Stimulated activated CD8-positive, alpha-beta memory T cell treated with anti-CD3 and anti-CD28 coated beads, Interleukin-2, amount 100 ng/mL, for 48 hours (primary cell): Measurements from ENCODE around the gene SYCE1.

Experiments
- DNase-seq, 2 donors: peaks; one replicate each; pipeline ENCODE4 v3.0.0-alpha.2; 2020; ENCODE audit warnings: low read depth in 2 of 2

Gene SYCE1

DNA sequence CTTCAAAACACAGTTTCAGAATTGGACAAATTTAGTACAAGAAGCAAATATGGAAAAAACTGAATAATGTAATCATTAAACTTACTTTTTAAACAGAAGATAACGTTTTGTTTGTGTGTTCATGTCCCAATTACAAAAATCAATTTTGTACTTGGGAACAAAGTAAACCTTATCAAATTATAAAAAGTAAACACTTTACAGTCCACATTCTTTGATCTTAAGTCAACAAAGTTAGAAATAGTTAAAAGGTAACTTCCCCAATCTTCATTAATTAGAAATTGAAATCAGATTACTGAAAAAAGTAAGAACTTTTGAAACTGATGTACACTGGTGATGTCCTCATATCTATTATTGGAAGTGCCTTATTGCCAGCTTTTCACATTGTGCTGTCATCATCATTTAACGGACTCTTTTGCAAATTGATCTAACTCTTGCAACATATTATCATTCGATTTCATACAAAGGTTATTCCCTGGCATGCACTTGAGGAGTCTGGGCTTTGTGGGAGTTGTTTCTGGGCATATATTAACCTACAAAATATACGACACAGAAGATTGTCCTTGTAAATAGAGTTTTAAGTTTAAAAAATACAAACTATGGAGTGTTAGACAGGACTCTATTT is 53.4 kb downstream of the SYCE1 start:
- no peak for DNase-seq

DNA sequence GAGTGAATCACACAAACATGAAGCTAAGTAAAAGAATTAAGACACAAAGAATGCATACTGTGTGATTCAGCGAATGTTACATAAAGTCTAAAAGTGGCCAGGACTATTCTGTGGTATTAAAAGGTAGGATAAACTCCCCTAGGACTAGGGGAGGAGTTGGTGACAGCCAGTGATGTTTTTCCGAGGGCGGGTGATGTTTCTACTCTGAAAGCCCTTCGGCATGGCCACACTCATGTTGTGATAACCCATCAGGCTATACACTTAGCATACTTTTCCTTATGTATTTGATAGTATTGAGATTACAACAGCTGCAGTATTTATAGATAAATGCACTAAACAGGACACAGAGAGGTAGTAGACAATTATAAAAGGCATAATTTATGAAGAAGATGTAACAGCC is 54.0 kb downstream of the SYCE1 start:
- DNase-seq, result no peak

DNA sequence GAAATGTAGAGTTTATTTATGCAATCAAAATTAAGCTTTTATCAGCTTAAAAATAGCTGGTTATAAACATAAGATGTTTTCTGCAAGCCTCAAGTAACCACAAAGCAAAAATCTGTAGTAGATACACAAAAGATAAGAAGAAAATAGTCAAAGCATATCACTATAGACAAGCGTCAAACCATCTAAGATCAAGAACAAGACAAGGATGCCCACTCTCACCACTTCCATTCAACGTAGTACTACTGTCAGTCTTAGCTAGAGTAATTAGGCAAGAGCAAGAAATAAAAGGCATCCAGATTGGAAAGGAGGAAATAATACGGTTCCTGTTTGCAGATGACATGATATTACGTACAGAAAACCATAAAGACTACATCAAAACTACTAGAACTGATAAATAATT is 55.7 kb downstream of the SYCE1 start:
- no peak for DNase-seq
